Heart left ventricle (tissue), 16 donors: ENCODE results near the gene NPR3. TPM values are rescaled to one million over a fixed set of nuclear protein-coding genes. Genes with fewer than 3 reads are reported as not detected.

Experiments
- ATAC-seq, 4 donors: fragments of 200-7000 bp; cut with Tn5 transposase; one replicate each; pipeline ENCODE4 v1.9.1; 2020 to 2022; ENCODE audit warnings: moderate library complexity in 4 of 4, mild to moderate bottlenecking in 3 of 4, moderate number of reproducible peaks in 1 of 4
- DNase-seq, 5 donors: peaks; one replicate each; pipeline ENCODE4 v3.0.0-alpha.2; 2020
- H3K27ac ChIP-seq, 12 donors: fragments of 200-600 bp; sonication (generic) in 4 of 12; one replicate each; pipeline versions ENCODE4 v1.5.0 to v1.8.0; 2016 to 2022; ENCODE audit warnings: mild to moderate bottlenecking in 2 of 12
- H3K27me3 ChIP-seq, 9 donors: fragments of 200-600 bp; sonication (generic) in 2 of 9; one replicate each; pipeline versions ENCODE4 v1.5.1 to v1.8.0; 2016 to 2022; ENCODE audit warnings: mild to moderate bottlenecking in 3 of 9
- H3K36me3 ChIP-seq, 9 donors: fragments of 200-600 bp; sonication (generic) in 2 of 9; one replicate each; pipeline versions ENCODE4 v1.5.0 to v1.8.0; 2018 to 2022; ENCODE audit warnings: mild to moderate bottlenecking in 2 of 9
- H3K4me1 ChIP-seq, 12 donors: fragments of 200-600 bp; sonication (generic) in 4 of 12; one replicate each; pipeline versions ENCODE4 v1.5.0 to v1.8.0; 2016 to 2022; ENCODE audit warnings: mild to moderate bottlenecking in 3 of 12
- H3K4me3 ChIP-seq, 12 donors: fragments of 200-600 bp; sonication (generic) in 4 of 12; one replicate each; pipeline versions ENCODE4 v1.5.0 to v1.8.0; 2017 to 2022; ENCODE audit warnings: mild to moderate bottlenecking in 9 of 12, moderate library complexity in 4 of 12
- H3K9me3 ChIP-seq, 12 donors: fragments of 200-600 bp; sonication (generic) in 4 of 12; one replicate each; pipeline versions ENCODE4 v1.5.0 to v1.8.0; 2016 to 2022; ENCODE audit warnings: mild to moderate bottlenecking in 1 of 12
- POLR2A ChIP-seq, 2 donors: fragments of 450-650 bp; IDR thresholded peaks; one replicate each; pipeline ENCODE4 v1.6.1; 2017; ENCODE audit warnings: antibody characterized with exemption in 2 of 2, mild to moderate bottlenecking in 2 of 2, moderate library complexity in 2 of 2
- WGBS, 4 donors: extraction: QIAGEN DNeasy Blood & Tissue Kit in 2 of 4; methylation state at CpG; one replicate each; pipeline versions ENCODE4 v1.1.5 to v1.1.7; 2013 to 2018; 5-methylcytosine and 5-hydroxymethylcytosine counted together
- intact Hi-C, 10 donors: fragments of 100-400 bp; cut with DNase I; formaldehyde crosslinking; loops; one replicate each; pipeline versions ENCODE4 v1.11.1 to v1.14.2; 2022
- polyA plus RNA-seq, 2 donors: library from polyadenylated mRNA; stranded (reverse); fragments of 200-250 nt; gene quantifications; one replicate each; pipeline ENCODE4 v1.2.3, GENCODE V29; 2013
- total RNA-seq, 9 donors: library from RNA; depleted of rRNA in 2 of 9; stranded (reverse); fragments of >200 nt in 2 of 9; fragmentation: NEBNext Ultra II Directional in 3 of 9; extraction: Animal tissue kit (Norgen Biotek cat#: 25700) in 3 of 9; gene quantifications; one replicate each; pipeline versions ENCODE4 v1.1.0 to v1.2.4, GENCODE V29; 2016 to 2023
- TF ChIP-seq, protein P1 (sequence below), 12 donors: fragments of 200-600 bp; sonication (generic) in 4 of 12; IDR thresholded peaks; one replicate each; pipeline versions ENCODE4 v1.5.0 to v1.8.0; 2018 to 2022; ENCODE audit warnings: antibody characterized with exemption in 12 of 12, mild to moderate bottlenecking in 5 of 12
- donor health status: ischemic (EF 13 %, LVEDD 7.1; RV severe dilation, severe dysfunction).
- donor health status: healthy with polysubstance abuse.
- donor health status: DM: no; HTN: yes; CAD: no.
- donor health status: DM: no; HTN: no; CAD: no.
- donor health status: ischemic (EF 25% LVEDD 6.9; RV normal size, moderate dysfunction).
- donor health status: ischemic (EF 25% LVEDD 5.7; RV mildly dilated, moderate dysfunction).
- donor health status: healthy.
- donor health status: DM: yes; HTN: yes; CAD: no.
- donor health status: ischemic (EF 35%, LVEDD 5.7; RV mildly dilated, moderate dysfunction).
- donor health status: nonischemic (EF 11% LVEDD 7.7; RV severe dilation, severe dysfunction).
- donor health status: DM: yes; HTN: yes; CAD: no.
- donor health status: PGD.
- donor health status: ischemic (EF 29% LVEDD 5.4; RV normal size, mild dysfunction).
- donor health status: nonischemic (EF 23%, LVEDD 6.1; RV moderate dilation, normal function).

The NPR3 gene
- total and polyA plus RNA-seq, 11 donors = 8.8 to 127 (median 32.7) TPM

DNA sequence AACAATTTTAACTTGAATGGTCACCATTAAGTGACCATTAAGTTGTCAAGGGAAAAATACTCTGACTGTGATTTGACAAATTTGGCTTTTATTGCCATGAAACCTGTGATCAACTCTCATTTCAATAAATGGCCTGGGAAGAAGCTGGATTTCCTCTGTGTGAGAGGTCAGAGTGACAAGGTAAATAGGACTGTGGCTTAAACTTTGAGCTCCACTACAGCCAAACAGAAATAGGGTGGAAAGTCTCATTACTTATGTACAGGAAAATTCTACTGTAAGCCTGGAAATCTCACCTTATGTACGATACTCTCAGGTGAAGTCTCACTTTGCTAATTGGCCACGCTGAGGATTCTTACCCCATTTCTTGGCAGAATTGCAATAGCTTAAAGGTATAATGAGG, 67.3 kb downstream of the NPR3 start:
- no peak for ATAC-seq
- no peak for DNase-seq
- no peak overlapping the region for H3K27ac ChIP-seq
- H3K36me3 ChIP-seq = peaks cover 0 to 41% (median 0%) of the 10 kb centered on the region in 9 donors
- WGBS, 4 donors = 91 to 94% (median 93%) methylated on average over 2 of the region's 2 CpGs
- no peaks in the 10 kb centered on the region for H3K27me3 ChIP-seq
- TF ChIP-seq POLR2A (IDR thresholded peaks at IDR 0.05) = no peak
- TF ChIP-seq, protein P1, sequence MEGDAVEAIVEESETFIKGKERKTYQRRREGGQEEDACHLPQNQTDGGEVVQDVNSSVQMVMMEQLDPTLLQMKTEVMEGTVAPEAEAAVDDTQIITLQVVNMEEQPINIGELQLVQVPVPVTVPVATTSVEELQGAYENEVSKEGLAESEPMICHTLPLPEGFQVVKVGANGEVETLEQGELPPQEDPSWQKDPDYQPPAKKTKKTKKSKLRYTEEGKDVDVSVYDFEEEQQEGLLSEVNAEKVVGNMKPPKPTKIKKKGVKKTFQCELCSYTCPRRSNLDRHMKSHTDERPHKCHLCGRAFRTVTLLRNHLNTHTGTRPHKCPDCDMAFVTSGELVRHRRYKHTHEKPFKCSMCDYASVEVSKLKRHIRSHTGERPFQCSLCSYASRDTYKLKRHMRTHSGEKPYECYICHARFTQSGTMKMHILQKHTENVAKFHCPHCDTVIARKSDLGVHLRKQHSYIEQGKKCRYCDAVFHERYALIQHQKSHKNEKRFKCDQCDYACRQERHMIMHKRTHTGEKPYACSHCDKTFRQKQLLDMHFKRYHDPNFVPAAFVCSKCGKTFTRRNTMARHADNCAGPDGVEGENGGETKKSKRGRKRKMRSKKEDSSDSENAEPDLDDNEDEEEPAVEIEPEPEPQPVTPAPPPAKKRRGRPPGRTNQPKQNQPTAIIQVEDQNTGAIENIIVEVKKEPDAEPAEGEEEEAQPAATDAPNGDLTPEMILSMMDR (IDR thresholded peaks at IDR 0.05) = no peak
- H3K4me1 ChIP-seq = peaks cover 0 to 9% (median 0%) of the 10 kb centered on the region in 12 donors
- no peaks in the 10 kb centered on the region for H3K9me3 ChIP-seq
- intact Hi-C loops = no loop called here
- no peak overlapping the region for H3K4me3 ChIP-seq

DNA sequence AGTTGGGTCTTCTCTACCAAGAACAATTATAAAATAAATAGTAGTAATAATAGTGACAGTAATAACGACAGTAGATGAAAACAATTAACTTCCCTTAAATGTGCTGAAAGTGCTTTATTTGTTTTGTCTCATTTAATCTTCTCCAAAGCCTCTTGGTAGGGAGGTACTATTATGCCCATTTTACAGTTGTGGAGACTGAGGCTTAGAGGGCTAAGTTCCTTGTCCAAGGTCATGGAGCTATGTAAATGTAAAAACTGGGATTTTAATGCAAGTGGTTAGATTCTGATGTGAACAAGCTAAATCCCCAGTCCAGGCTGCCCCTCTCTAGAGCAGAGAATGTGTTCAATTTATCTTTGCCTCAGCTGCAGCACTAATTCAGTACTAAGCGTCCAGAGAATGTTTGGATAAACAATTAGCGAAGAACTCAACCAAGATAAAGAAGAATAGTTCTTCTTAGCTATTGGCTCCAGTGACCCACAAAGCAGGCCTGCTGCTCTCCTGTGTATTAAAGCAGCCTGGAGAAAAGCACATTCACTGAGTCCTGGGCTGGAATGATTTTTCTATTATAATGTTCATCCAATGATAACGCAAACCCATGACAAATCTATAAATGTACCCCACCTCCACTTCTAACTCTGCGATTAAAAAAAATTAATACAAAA, 68.8 kb downstream of the NPR3 start:
- peaks cover 0 to 50% (median 0%) of the 10 kb centered on the region in 9 donors for H3K36me3 ChIP-seq
- no peak overlapping the region for H3K4me3 ChIP-seq
- no peak for TF ChIP-seq POLR2A (IDR thresholded peaks at IDR 0.05)
- TF ChIP-seq, protein P1 (IDR thresholded peaks at IDR 0.05) = no peak
- peak in 1 of 4 donors; percentile 22 for ATAC-seq
- H3K9me3 ChIP-seq = no peaks in the 10 kb centered on the region
- no peaks in the 10 kb centered on the region for H3K27me3 ChIP-seq
- DNase-seq = no peak
- no peak overlapping the region for H3K27ac ChIP-seq
- intact Hi-C loops = no loop called here
- H3K4me1 ChIP-seq = peaks cover 0 to 9% (median 0%) of the 10 kb centered on the region in 12 donors
- WGBS, 4 donors = 69 to 81% (median 73%) methylated on average over 5 of the region's 5 CpGs

DNA sequence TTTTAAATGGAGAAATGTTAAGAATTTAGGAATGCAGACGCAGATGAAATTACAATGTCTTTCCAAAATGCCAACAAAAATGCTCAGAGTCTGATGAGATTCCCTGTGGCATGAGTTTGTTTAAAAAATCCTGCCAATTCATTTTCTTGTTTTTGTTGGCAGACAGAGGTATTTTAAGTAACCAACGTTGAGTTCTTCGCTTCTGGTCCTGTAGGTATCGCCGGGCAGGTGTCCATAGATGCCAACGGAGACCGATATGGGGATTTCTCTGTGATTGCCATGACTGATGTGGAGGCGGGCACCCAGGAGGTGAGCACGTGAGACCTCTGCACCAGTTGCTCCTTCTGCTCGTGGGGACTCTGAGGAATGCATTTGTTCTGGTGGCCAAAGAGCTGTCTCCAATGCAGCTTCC, 69.4 kb downstream of the NPR3 start:
- DNase-seq (no peak), ATAC-seq (no peak)
- peaks cover 0 to 52% (median 0%) of the 10 kb centered on the region in 9 donors for H3K36me3 ChIP-seq
- H3K27ac ChIP-seq = no peak overlapping the region
- H3K4me3 ChIP-seq = no peak overlapping the region
- no peaks in the 10 kb centered on the region for H3K9me3 ChIP-seq
- whole genome bisulfite sequencing, 4 donors = 64 to 74% (median 66%) methylated on average over 10 of the region's 10 CpGs
- intact Hi-C loops = no loop called here
- H3K27me3 ChIP-seq = no peaks in the 10 kb centered on the region
- H3K4me1 ChIP-seq = peaks cover 0 to 9% (median 0%) of the 10 kb centered on the region in 12 donors
- TF ChIP-seq POLR2A (IDR thresholded peaks at IDR 0.05) = no peak
- TF ChIP-seq, protein P1 (IDR thresholded peaks at IDR 0.05) = no peak

DNA sequence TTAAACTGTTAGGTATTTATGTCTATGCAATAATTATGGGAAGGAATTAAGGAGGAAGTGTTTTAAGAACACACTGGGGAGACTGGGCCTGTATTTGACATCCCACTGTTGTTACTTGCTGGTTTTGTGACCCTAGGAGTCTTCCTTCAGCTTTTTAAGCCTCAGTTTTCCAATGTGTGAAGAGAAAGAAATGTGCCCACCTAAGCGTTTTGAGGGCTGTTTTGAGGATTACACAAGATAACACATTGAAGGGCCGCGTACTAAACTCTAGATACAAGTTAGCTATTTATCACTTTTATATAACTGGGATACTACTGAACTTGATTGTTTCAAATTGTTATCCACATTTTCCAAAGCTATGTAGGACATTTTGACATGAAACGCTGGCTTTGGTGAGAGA, 72.5 kb downstream of the NPR3 start:
- DNase-seq = no peak
- 86 to 94% (median 92%) methylated on average over 4 of the region's 4 CpGs for WGBS, 4 donors

More for the DNA sequence above, 72.5 kb downstream of the NPR3 start:
- intact Hi-C loops = no loop called here
- H3K4me1 ChIP-seq = peaks cover 0 to 9% (median 0%) of the 10 kb centered on the region in 12 donors
- TF ChIP-seq, protein P1 (IDR thresholded peaks at IDR 0.05) = no peak
- no peak for TF ChIP-seq POLR2A (IDR thresholded peaks at IDR 0.05)
- H3K27me3 ChIP-seq = no peaks in the 10 kb centered on the region
- no peak overlapping the region for H3K27ac ChIP-seq
- ATAC-seq = no peak
- H3K4me3 ChIP-seq = no peak overlapping the region
- no peaks in the 10 kb centered on the region for H3K9me3 ChIP-seq
- H3K36me3 ChIP-seq = peaks cover 0 to 66% (median 0%) of the 10 kb centered on the region in 9 donors
